ENCODE measurements around the gene DHRS4L2. TPM values are rescaled to one million over a fixed set of nuclear protein-coding genes. Genes with fewer than 3 reads are reported as not detected.

The DHRS4L2 gene
- total and polyA plus RNA-seq, 4 donors, result 16.7 to 56.8 (median 44.0) TPM

DNA sequence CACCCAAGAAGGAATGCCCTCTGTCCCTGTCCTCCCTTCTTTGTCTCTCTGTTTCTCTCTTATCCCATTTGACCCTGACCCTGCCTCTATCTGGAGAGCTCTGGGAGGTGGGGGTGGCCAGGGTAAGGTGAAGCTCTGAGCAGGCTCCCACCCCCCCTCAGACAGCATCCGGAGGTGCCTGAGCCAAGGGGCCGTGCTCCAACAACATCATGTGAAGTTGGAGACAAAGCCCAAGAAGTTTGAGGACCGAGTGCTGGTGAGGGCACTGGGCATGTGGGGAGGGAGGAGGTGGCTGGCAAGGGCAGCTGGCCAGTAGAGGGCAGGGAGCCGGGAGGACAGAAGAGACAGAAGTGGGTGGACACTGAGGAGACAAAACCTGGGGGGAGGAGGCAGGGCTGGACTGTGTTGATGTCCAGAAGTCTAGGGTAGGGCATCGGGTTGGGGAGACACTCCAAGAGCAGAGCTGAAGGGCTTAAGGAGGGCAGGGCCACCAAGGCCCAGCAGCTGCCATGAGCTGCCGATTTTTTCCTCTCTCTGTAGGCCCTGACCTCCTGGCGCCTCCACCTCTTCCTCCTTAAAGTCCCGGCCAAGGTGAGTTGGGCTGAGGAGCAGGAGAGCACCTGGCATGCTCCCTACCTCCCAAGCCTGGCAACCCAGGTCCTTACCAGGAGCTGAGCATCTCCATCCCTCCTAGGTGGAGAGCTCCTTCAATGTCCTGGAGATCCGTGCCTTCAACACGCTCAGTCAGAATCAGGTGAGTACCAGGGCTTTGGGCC, 65.0 kb downstream of the DHRS4L2 start:
- Histone ChIP-seq H3K4me3 (ENCODE audit: low read depth in 1 of 3, low read length in 3 of 3) (no peak overlapping the region), H3K36me3 (ENCODE audit: control insufficient read depth in 4 of 4, insufficient read depth in 3 of 4, low read depth in 1 of 4, low read length in 3 of 4) (no peaks in the 10 kb centered on the region), H3K27me3 (ENCODE audit: control insufficient read depth in 4 of 4, insufficient read depth in 4 of 4, low read length in 3 of 4) (no peaks in the 10 kb centered on the region), H3K9me3 (ENCODE audit: control insufficient read depth in 4 of 4, low read length in 3 of 4) (no peaks in the 10 kb centered on the region), H3K4me1 (ENCODE audit: control insufficient read depth in 4 of 4, insufficient read depth in 4 of 4, low read length in 3 of 4) (peaks cover 10 to 42% (median 27%) of the 10 kb centered on the region in 4 donors), H3K9ac (ENCODE audit: low read depth in 1 of 2, low read length in 2 of 2) (no peak overlapping the region), H3K27ac (ENCODE audit: low read depth in 1 of 2, low read length in 2 of 2) (no peak overlapping the region)
- no peak for DNase-seq (ENCODE audit: low spot score)
- WGBS, result 78% methylated on average over 10 of the region's 10 CpGs
- TF ChIP-seq TAF1 (conservative IDR thresholded peaks at IDR 0.05) (no peak), EGR1 (IDR thresholded peaks at IDR 0.05; ENCODE audit: low read depth in 2 of 2) (no peak), FOXA2 (IDR thresholded peaks at IDR 0.05) (no peak), YY1 (IDR thresholded peaks at IDR 0.05) (no peak), JUND (IDR thresholded peaks at IDR 0.05) (no peak), RAD21 (IDR thresholded peaks at IDR 0.05) (no peak), GABPA (IDR thresholded peaks at IDR 0.05 in 1 of 2, conservative IDR thresholded peaks at IDR 0.05 in 1 of 2) (no peak), SP1 (IDR thresholded peaks at IDR 0.05) (no peak), NR2F2 (IDR thresholded peaks at IDR 0.05) (no peak), RXRA (IDR thresholded peaks at IDR 0.05) (no peak), HNF4G (IDR thresholded peaks at IDR 0.05) (no peak), FOXA1 (IDR thresholded peaks at IDR 0.05) (no peak), HNF4A (conservative IDR thresholded peaks at IDR 0.05) (no peak)
- TF ChIP-seq, protein P1, sequence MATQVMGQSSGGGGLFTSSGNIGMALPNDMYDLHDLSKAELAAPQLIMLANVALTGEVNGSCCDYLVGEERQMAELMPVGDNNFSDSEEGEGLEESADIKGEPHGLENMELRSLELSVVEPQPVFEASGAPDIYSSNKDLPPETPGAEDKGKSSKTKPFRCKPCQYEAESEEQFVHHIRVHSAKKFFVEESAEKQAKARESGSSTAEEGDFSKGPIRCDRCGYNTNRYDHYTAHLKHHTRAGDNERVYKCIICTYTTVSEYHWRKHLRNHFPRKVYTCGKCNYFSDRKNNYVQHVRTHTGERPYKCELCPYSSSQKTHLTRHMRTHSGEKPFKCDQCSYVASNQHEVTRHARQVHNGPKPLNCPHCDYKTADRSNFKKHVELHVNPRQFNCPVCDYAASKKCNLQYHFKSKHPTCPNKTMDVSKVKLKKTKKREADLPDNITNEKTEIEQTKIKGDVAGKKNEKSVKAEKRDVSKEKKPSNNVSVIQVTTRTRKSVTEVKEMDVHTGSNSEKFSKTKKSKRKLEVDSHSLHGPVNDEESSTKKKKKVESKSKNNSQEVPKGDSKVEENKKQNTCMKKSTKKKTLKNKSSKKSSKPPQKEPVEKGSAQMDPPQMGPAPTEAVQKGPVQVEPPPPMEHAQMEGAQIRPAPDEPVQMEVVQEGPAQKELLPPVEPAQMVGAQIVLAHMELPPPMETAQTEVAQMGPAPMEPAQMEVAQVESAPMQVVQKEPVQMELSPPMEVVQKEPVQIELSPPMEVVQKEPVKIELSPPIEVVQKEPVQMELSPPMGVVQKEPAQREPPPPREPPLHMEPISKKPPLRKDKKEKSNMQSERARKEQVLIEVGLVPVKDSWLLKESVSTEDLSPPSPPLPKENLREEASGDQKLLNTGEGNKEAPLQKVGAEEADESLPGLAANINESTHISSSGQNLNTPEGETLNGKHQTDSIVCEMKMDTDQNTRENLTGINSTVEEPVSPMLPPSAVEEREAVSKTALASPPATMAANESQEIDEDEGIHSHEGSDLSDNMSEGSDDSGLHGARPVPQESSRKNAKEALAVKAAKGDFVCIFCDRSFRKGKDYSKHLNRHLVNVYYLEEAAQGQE (IDR thresholded peaks at IDR 0.05), result no peak
- TF ChIP-seq, protein P2, sequence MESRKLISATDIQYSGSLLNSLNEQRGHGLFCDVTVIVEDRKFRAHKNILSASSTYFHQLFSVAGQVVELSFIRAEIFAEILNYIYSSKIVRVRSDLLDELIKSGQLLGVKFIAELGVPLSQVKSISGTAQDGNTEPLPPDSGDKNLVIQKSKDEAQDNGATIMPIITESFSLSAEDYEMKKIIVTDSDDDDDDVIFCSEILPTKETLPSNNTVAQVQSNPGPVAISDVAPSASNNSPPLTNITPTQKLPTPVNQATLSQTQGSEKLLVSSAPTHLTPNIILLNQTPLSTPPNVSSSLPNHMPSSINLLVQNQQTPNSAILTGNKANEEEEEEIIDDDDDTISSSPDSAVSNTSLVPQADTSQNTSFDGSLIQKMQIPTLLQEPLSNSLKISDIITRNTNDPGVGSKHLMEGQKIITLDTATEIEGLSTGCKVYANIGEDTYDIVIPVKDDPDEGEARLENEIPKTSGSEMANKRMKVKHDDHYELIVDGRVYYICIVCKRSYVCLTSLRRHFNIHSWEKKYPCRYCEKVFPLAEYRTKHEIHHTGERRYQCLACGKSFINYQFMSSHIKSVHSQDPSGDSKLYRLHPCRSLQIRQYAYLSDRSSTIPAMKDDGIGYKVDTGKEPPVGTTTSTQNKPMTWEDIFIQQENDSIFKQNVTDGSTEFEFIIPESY (IDR thresholded peaks at IDR 0.05), result no peak
- TF ChIP-seq, protein P3, sequence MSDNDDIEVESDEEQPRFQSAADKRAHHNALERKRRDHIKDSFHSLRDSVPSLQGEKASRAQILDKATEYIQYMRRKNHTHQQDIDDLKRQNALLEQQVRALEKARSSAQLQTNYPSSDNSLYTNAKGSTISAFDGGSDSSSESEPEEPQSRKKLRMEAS (IDR thresholded peaks at IDR 0.05), result no peak
- TF ChIP-seq, protein P4, sequence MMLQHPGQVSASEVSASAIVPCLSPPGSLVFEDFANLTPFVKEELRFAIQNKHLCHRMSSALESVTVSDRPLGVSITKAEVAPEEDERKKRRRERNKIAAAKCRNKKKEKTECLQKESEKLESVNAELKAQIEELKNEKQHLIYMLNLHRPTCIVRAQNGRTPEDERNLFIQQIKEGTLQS (IDR thresholded peaks at IDR 0.05), result no peak
- TF ChIP-seq, protein P5, sequence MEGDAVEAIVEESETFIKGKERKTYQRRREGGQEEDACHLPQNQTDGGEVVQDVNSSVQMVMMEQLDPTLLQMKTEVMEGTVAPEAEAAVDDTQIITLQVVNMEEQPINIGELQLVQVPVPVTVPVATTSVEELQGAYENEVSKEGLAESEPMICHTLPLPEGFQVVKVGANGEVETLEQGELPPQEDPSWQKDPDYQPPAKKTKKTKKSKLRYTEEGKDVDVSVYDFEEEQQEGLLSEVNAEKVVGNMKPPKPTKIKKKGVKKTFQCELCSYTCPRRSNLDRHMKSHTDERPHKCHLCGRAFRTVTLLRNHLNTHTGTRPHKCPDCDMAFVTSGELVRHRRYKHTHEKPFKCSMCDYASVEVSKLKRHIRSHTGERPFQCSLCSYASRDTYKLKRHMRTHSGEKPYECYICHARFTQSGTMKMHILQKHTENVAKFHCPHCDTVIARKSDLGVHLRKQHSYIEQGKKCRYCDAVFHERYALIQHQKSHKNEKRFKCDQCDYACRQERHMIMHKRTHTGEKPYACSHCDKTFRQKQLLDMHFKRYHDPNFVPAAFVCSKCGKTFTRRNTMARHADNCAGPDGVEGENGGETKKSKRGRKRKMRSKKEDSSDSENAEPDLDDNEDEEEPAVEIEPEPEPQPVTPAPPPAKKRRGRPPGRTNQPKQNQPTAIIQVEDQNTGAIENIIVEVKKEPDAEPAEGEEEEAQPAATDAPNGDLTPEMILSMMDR (IDR thresholded peaks at IDR 0.05; ENCODE audit: low read depth, low read length, missing input control), result no peak
